ENCODE measurements around the gene MPP7.
A peak's percentile ranks its signal among the peaks of the same experiment; 100 is the strongest.

MPP7 gene

DNA sequence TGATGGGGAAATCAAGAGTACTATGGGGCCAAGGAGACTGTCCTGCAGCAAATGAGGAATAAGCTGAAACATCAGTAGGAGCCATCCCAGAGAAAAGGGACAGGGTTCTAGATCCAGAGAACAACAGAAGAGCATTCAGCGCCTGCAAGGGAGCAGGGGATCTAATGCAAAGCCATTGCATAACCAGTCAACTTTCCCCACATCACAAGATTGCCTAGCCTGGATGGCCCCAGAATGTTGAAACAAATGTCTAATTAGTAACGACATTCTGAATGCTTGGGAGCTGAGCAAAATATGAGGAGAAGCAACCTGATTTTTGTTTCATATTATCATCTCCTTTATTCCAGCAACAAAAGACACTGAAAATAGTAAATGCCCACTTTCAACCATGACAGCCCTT, 2.7 kb upstream of the MPP7 start:
- no peak for DNase-seq (ENCODE audit: low read depth in 2 of 2)

DNA sequence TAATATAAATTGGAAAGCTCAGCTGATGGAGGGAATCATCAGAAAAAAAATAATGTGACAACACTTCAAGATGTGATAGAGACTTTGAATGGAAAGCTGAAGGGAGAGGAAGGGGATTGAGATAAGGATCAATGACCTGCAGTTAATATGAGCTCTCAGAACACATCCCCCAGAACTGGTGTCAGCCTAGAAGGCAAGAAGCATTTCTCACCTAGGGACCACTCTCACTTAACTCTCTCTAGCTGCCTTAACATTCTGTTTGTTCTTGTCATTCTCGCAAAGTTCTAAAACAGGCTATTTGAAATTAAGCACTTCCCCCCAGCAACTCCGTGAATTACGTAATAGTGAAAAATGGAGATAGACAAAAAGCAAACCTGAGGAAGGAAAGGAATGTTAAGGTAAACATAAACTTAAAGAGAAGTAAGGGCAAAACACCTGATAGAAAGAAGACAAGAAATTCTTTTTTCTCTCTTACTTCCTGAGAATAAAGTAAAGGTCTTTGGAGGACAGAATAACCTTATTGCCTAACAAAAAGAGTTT, 1.2 kb upstream of the MPP7 start:
- DNase-seq (ENCODE audit: low read depth in 2 of 2): no peak

DNA sequence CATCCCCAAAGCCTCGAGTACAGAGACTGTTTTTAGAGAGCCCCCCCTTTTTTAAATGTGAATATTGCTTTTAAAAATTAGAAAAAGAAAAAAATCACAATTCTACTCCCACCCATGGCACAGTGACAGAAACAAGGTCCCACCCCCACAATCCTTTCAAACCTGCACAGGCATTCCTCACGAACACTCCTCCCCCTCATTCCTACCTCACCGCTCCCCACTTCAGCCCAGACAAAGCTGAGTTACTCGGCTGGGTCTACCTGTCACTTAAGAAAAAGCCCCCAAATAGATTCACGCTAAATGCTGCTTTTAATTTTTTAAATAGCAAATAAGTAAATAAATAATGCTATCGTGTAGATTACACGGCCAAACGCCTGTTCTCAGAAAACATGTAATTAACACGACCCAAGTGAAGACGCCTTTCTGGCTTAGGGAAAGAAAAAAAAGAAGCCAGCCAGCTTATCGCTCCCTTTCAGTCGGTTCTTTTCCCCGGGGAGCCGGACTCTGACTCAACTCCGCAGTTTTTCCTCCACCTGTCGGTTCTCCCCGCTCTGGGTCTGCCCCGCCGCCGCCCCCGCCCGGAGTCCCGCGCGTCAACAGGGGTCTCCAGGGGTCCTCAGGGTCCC, 739 bp downstream of the MPP7 start:
- no peak for DNase-seq (ENCODE audit: low read depth in 2 of 2)

DNA sequence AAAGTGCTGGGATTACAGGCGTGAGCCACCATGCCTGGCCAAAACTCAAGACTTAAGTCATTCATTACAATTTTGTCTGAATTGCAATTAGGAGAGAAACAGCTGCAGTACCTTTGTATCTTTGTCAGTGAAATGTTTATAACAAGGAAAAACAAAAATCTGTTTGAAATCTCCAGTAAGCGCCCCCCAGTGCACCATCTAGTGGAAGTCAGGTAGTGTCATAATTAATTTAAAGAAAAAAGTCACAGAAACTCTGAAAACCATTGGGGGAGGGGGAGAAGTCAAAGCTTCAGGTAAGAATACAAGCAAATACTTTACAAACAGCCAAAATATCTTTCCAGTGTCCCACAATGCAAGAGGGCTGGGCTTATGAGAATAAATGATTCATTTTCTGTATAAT, 2.8 kb downstream of the MPP7 start:
- no peak for DNase-seq (ENCODE audit: low read depth in 2 of 2)

DNA sequence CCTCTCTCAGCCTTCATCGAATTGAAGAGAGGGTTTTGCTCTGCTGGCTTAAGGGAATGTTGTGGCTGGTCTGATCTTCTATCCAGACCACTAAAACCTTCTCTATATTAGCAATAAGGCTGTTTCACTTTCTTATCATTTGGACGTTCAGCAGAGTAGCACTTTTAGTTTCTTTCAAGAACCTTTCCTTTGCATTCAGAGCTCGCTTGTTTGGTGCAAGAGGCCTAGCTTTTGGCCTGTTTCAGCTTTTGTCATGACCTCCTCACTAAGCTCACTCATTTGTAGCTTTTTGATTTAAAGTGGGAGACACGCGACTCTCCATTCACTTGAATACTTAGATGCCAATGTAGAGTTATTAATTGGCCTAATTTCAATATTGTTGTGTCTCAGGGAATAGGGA, 3.9 kb downstream of the MPP7 start:
- no peak for DNase-seq (ENCODE audit: low read depth in 2 of 2)

DNA sequence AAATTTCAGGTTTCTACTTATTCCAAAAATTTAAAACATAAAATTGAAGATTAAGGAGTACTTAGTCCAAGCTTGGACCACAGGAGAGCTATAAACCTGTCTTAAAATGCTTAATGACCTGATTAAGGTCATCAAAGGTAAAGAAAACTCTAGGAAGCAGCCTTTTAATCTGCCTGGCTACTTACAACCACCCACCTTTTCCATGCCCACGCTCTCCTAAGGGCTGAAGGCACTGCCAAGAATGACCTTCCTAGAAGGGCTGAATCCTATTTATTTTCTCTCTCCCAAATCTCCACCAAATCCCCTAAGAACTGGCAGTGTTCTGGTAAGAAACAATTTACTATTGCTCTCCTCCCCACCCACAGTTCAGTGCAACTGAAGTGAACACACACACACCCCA, 6.8 kb downstream of the MPP7 start:
- no peak for DNase-seq (ENCODE audit: low read depth in 2 of 2)

DNA sequence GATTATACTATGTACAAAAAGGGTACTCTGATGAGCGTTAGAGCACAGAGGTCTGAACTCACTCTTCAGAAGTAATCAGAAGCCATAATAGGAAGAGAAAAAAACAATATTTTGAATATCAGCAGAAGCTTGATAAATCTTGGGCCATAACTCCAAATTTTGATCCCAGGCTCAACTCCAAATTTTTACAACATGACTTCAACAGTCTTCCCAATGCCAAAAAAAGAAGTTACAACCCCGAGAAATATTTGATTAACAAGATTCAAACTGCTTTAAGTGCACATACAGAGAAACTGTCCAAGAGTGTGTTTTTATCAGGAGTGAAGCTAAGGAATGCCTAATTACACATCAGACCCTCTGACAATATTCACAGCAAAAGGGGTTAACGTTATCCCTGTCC, 7.5 kb downstream of the MPP7 start:
- DNase-seq (ENCODE audit: low read depth in 2 of 2): no peak

DNA sequence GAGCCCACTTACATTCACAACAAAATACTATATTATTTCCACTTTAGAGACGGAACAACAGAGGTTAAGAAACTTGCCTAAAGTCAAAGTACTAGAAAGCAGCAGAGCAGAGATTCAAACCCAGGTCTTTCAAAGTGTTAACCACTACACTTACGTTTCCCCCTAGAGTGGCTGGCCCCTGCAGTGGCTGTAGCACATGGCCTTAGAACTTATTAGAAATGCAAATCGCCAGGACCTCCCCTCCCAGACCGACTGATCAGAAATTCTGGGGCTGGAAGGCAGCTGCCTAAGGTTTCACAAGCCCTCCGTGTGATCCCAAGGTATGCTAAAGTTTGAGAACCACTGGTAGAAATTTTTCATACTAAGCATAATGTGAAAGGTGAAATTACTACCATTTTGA, 8.1 kb downstream of the MPP7 start:
- DNase-seq (ENCODE audit: low read depth in 2 of 2): no peak

DNA sequence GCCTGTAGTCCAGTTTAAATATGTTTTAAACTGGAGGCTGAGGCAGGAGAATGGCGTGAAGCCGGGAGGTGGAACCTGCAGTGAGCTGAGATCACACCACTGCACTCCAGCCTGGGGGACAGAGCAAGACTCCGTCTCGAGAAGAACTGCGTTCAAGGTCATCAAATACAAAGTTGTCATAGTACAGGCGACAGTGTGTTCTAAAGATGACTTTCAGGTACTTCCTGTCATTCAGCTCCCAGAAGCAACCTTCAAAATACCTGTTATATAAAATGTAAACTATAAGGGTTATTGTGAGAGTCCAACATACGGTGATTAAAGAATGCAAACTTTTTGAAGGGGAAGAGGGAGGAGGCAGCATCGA, 8.7 kb downstream of the MPP7 start:
- DNase-seq (ENCODE audit: low read depth in 2 of 2): no peak

DNA sequence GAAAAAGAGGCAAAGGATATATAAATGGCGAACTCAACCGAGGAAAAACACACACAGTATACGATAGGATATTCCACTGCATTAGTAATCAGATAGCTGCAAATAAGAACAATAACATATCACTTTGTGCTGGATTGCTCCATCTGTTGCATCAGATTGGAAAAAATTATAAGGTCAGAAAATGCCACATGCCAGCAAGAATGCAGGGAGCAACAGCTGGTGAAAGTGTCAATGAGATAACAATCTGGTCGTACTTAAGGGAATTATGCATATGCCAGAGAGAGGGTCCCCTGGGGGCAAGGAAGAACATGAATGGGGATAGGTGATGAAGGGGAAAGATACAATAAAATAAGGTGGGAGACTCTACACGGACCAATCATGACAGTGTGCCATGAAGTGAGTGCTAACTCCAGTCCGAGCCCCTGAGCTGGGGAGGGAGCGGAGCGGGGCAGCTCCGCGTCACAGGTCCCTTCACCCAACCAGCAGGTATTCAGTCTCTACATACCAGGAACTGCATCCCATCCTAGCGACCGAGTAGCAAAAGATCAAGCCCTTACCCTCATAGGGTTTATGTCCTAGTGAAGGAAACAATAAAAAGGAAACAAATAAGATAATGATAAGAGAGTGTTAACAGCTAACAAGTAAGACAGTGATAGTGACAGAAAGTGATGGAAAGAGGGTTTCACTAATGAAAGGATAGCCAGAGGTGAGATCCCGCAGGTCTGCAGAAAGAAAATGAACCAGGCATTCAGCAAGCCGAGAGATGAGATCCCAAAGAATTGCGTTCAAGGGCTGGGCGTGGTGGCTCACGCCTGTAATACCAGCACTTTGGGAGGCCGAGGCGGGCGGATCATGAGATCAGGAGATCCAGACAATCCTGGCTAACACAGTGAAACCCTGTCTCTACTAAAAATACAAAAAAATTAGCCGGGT, 9.4 kb downstream of the MPP7 start:
- no peak for DNase-seq (ENCODE audit: low read depth in 2 of 2)

DNA sequence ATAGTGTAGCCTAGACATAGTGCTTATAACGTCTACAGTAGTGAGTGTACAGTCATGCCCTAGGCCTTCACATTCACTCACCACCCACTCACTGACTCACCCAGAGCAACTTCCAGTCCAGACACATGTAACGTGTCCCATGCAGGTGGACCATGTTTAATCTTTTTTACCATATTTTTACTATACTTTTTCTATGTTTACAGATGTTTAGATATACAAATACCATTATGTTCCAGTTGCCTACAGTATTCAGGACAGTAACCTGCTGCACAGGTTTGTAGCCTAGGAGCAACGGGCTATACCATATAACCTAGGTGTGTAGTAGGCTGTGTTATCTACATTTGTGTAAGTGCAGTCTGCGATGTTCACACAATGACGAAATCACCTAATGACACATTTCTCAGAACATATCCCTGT, 11.0 kb downstream of the MPP7 start:
- peak; percentile 28 to 52 for DNase-seq (ENCODE audit: low read depth in 2 of 2)

DNA sequence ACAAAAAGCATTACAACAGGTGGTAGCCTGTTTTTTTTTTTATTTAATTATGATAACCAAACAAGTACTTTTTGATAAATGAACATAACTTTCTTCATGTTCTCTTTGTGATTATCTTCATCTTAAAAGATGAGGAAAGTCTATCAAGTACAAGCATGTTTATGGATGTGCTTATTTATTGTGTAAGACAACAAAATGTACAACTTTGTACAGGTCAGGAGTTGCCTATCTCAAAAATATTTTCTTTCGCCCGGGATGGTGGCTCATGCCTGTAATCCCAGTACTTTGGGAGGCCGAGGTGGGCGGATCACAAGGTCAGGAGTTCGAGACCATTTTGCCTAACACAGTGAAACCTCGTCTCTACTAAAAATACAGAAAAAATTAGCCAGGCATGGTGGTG, 17.0 kb downstream of the MPP7 start:
- DNase-seq (ENCODE audit: low read depth in 2 of 2): no peak

DNA sequence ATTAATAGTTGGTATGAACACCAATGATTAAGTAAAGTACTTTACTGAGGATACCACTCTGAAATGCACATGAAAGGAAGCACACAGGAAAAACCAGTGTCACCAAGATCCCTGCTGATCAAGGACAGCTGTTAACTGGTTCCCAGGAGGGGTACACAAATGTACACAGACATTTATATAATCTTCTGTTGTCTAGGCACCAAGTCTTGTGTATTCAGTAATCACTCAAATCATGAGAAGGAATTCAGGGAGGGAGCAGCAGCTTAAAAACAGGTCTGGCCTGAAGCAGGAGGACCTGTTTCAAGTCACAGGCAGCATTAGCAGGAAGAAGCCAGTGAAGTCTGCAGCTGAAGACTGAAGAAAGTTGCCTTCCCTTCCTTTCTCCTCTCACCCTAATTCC, 18.7 kb downstream of the MPP7 start:
- no peak for DNase-seq (ENCODE audit: low read depth in 2 of 2)

DNA sequence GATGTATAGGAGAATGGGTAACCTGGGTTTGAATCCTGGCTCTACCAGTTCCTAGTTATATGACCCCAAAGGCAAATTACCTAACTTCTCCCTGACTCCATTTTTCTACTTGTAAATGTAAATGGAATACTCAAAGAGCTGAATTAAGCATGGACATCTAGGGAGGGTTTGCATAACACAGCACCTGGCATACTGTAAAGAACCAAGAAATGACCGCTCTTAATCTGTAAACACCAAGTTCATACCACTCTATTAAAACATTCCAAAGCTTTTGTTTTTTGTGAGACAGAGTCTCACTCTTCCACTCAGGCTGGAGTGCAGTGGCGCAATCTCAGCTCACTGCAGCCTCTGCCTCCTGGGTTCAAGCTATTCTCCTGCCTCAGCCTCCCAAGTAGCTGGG, 19.6 kb downstream of the MPP7 start:
- no peak for DNase-seq (ENCODE audit: low read depth in 2 of 2)

DNA sequence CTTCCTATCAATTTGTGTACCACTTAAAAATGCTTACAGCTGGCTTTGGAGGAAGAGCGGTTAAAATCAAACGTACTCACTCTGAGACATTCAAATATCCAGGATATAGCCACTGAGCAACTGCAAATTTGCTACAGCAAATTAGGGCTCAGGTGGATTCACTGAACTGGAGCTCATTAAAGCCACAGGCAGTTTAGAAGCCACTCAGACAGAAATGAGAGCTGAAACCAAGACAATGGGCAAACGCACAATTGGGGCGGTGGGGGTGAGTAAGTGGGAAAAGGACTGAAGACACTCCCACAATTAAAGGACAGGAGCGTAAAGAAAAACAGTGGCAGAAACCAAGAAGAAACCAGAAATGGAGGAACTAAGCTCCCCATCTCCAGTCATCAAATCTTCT, 20.5 kb downstream of the MPP7 start:
- no peak for DNase-seq (ENCODE audit: low read depth in 2 of 2)

DNA sequence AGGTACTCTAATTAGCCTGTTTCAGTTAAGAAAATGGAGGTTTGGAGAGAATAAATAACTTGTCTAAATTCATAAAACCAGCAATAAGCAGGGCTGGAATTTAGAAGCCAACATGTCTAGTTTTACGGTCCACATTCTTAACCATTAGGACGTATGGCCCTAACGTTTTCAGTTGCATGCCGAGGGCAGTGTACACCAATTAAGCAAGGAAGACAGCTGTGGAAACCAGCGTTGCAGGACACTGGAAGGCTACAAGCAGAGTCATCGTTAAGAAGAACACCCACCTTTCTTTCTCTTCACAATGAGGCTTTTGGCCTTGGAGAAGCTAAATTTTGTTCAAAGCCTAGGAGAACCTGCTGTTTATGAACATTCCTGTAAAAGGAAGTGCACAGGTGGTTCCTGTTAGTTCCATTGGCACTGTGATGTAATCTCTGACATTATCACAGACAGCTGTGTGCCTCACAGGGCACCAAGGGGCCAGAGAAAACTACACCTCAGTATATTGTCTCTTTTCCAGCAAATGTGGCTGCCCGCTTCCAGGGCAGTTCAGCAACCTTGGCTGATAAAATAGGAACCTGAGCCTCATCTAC, 21.0 kb downstream of the MPP7 start:
- no peak for DNase-seq (ENCODE audit: low read depth in 2 of 2)

DNA sequence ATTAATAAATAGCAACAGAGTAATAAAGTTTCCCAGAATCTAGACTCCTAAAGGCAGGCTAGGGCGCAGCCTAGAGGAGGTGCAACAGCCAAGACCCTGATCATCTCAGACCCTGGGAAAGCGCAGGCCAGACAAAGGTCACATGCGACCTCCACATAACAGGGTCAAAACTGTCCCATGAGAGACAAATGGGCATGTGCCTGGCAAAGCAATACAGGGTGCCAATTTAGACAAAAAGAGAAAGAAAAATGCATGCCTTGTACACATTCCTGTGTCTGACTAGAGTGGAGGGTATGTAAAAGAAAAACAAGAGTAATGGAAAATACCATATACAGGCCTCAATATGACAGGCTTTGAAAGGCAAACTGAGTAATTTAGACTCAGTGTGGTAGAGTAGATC, 22.2 kb downstream of the MPP7 start:
- DNase-seq (ENCODE audit: low read depth in 2 of 2): no peak

DNA sequence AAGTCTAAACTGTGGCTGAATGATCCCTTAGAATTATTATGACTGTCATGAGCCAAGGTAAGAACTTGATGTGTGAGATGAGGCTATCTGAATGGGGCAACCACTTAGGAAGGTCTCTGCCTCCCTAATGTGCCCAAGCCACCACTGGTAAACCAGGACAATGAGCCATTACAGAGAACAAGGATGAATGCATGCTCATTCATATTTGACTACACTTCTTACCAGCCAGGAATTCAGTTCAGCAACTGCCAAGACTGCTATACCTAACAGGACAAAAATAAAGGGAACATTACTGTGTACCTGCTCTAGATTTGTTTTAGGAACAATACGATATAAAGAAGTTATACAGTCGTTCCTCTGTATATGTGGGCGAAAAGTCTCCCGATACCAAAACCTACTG, 23.0 kb downstream of the MPP7 start:
- no peak for DNase-seq (ENCODE audit: low read depth in 2 of 2)

DNA sequence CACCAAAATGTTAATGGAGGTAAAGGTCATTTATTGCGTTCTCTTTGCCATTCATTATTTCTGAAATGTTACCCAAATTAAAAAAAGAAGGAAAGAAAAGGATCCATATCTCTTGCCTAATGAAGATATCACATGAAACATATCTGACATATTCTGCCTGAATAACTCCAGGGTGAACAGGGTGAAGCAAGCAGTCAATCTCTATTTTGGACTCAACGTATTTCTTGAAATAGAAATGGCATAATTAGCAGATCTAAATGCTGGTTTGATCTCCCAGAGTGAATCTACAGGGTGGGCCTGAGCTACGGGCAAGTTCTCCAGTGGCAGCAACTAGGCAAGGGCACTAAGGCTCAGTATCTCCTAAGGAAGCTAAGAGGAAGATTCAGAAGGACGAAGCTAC, 24.0 kb downstream of the MPP7 start:
- no peak for DNase-seq (ENCODE audit: low read depth in 2 of 2)

DNA sequence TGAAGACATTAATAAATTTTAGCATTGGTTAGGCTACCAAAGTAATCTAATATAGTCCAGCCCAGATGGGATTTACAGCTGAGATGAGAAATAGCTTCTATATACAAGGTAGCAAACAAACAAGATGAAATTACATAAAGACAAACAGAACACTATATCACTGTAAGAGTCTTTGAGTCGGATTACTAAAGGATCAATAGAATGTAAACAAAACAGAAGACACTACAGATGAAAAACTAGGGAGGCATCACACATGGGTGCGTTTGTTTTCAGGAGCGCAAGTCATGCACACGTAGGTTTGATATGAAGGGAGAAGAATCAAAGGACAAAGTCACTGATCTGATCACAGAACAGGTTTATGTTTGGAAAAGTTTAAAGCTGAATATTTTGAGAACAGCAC, 26.5 kb downstream of the MPP7 start:
- DNase-seq (ENCODE audit: low read depth in 2 of 2): no peak

DNA sequence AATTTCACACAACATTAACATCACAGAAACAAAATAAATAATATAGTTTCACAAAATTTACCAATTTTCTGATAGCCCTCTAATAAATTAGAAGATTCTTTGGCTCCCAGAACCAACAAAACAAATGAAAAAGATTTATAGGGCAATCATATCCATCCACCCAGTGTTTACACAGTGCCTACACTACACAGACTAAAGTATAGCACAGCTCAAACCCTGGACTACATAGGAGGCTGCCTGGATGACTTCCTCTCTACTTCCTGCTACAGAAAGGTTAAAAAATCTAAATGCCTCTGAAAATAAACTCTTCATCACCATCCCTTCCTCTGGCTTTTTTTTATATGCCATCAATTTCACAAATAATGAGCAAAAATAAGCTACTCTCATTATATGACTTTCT, 28.4 kb downstream of the MPP7 start:
- DNase-seq (ENCODE audit: low read depth in 2 of 2): no peak

DNA sequence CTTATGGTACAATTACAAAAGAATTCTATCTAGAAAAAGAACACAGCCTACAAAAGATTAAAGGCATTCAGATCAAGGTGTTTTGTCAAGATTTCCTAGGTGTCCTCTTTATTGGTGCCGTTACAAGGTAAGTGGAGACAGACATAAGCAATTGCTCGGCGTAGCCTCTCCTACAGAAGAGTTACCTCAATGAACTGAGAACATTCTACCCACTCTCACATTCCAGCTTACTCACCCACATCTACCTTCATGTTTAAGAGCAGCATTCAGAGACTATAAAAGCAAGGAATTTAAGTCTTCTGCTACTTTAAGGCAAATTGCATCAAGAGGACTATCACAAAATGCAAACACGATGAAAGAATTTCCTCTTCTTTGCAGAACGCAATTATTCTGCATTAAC, 29.5 kb downstream of the MPP7 start:
- no peak for DNase-seq (ENCODE audit: low read depth in 2 of 2)
